GM18502 (cell line): Measurements from ENCODE around the gene CPNE4.

Source experiments
- ATAC-seq: cut with Tn5 transposase; IDR thresholded peaks from one replicate; pipeline ENCODE4 v1.9.1; 2021; ENCODE audit warnings: mild to moderate bottlenecking; ENCODE audit not compliant: unreplicated experiment, poor library complexity

The CPNE4 gene

DNA sequence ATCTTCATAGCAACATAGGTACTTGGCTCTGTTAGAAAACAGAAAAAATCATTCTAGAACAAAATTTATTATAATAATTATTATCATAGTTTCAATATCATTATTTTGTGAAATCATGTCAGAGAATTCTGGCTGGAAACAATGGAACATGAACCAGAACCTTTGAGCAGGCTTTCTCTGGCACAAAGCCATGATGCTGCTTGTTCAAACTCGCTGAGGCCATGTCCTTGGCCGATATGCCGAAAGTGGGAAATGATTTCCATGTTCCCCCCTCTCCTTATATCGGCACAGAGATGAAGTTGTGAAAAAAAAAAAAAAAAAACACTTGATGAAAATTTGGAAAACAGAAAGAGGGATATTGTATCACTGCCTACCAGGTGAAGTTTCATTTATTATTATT is 483.1 kb downstream of the CPNE4 start:
- no peak for ATAC-seq

GRCh38 chr3:131550562-131551465 is 484.0 kb downstream of the CPNE4 start:
- no peak for ATAC-seq

DNA sequence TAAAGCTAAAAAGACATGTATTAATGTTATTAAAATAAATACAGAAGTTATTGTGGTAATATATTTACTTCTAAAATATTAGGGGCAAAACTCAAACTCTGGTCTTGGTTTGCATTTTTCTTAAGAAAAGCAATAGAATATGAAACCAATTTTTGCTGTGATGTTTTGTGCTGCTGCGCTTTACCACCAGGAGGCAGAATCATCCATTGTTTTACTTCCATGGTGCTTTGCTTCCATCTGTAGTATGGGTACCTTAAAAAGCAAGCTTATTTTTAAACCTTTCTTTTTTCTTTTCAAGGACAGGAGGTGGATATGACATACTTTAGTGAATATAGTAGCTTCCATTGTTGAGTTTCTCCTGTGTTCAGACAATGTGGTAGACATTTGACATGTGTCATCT is 485.5 kb downstream of the CPNE4 start:
- ATAC-seq = no peak

GRCh38 chr3:131547585-131547984 is 487.2 kb downstream of the CPNE4 start:
- no peak for ATAC-seq

- no peak for ATAC-seq
These were observed 488.4 kb downstream of the CPNE4 start for GRCh38 chr3:131546441-131546840.

GRCh38 chr3:131544557-131544956 is 490.3 kb downstream of the CPNE4 start:
- no peak for ATAC-seq

DNA sequence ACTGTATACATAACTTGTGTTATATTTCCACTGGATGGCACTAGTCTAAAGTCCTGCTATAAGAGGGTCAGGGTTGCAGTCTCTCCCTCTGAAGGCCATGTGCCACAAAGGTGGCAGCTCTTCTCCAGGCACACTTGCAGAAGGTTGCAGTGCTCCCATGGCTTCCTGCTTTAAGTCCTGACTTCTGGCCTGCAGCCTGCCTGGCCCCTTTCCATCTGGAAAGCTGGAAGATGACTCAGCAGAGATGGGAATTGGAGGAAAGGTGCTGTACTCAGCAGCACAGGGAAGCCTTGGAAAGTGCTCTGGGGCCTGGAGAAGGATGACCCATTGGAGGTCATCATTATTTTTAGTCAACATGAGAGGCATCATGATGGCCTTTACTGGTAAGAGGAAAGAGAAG is 491.1 kb downstream of the CPNE4 start:
- no peak for ATAC-seq

DNA sequence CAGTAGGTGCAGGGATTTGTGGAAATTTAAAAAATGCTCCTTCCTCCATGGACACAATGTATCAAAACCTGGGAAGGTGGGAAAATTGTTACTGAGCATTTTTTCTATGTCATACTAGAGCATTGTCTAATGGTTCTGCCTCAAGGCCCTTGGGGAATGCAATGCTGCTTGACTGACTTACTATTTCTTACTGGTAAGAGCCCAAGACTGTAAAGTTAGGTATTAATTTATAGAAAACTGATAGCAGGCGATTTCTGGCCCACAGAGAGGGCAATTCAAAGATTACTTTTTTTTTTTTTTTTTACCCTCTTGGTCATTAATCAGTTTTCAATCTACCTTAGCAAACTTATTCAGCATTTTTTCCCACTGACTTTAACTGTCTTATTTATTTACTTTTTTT is 493.5 kb downstream of the CPNE4 start:
- ATAC-seq = no peak

DNA sequence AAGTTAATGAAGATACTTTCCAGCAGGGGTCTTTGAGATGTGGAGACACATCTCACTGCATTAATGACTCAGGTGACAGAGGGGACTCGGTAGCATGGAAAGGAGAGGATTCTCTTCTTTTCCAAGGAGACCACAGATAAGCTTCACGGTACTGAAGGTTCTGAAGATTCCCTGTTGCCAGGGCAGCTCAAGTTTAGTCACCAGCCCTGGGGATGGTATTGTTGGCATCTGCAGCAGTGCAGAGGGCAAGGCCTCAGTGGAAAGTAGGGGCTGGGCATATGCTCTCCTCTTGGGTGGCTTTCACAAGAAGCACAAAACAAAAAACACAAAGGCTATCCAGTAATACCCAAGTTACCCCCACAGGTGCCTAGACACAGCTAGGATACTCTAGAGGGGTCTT is 494.0 kb downstream of the CPNE4 start:
- ATAC-seq = no peak

GRCh38 chr3:131540143-131540542 is 494.7 kb downstream of the CPNE4 start:
- no peak for ATAC-seq

- no peak for ATAC-seq
These were observed 495.8 kb downstream of the CPNE4 start for GRCh38 chr3:131538968-131539367.

DNA sequence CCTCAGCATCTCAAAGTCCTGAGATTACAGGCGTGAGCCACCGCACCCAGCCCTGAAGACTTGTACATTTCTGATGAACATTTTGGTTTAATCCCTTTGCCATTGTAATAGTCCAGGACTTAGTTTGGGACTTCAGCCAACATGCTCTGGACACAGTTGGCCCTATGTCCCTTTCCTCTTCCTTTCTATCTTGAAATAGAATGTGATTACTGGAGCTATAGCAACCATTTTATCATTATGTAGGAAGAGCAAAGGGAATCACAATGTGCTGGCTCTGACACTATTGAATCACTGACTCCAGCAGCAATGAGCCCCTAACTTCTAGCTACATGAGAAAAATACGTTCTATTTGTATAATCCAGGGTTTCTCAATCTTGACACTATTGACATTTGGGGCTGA is 497.3 kb downstream of the CPNE4 start:
- no peak for ATAC-seq

- no peak for ATAC-seq
These were observed 499.2 kb downstream of the CPNE4 start for GRCh38 chr3:131535596-131535995.

DNA sequence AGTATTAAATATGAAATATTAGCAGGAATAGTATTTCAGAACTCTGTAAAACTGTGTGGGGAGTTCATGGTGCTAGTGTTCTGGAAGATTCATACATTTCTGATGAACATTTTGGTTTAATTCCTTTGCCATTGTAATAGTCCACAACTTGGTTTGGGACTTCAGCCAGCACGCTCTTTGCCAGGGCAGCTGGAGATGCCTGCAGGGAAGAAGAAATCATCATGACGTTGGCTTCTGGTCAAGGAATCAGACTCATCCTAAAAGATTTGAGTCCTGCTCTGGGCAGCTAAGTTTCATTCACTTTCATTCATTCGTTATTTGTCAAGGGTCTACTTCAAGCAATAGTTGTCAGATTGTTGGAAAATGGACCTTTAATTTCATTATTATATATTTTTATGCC is 499.7 kb downstream of the CPNE4 start:
- no peak for ATAC-seq

- no peak for ATAC-seq
These were observed 502.2 kb downstream of the CPNE4 start for GRCh38 chr3:131532645-131533044.

DNA sequence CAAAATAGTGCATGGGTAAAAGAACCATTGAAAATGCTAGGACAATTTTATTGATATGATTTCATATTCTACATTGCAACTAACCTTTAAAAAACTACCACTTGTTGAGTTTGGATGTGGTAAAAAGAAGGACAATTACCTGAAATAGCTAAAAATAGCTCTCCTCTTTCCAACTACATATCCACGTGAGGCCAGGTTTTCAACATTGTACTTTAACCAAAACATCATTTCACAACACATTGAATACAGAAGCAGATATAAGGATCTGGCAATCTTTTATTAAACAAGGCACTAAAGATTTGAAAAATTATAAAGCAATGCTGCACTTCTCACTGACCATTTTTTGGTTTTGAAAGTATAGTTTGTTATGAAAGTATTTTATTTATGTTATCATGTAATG is 504.0 kb downstream of the CPNE4 start:
- no peak for ATAC-seq

GRCh38 chr3:131530388-131530787 is 504.4 kb downstream of the CPNE4 start:
- ATAC-seq = no peak

- ATAC-seq = no peak
These were observed 507.9 kb downstream of the CPNE4 start for GRCh38 chr3:131526801-131527347.

DNA sequence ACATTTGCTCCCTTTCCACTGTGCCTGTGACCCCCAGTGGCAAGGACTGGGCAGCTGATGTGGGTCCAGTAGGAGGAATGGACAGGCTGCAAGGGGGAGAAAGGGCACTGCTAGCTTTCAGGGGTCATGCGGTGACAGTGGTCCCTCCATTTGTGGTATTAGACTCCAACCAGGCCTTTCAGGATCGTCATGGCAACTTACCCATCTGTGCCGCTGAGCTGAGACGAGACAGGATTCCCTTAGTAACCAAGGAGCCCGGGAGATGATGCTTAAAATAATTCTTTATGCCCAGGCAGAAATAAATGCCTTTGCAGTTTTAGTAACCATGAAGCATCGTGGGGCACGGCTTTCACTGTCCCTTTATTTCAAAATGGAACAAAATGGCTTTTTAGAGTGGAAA is 516.1 kb downstream of the CPNE4 start:
- no peak for ATAC-seq

DNA sequence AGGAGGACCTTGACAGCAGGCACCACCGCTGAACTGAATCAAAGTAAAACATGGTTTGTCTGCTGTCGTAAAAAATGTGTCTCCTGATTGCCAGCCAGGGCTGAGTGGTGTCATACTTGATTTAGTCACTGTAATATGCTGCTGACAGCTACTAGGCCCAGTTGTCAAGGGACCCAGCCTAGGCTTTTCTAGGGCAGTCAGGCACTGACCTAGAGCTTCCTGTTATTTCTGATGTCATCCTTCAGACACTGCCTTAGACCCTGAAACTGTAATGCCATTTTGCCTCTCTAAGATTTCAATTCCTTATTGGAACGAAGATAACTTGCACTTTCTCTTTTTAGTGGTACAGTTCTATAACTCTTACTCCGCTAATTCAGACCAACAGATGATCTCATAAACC is 529.4 kb downstream of the CPNE4 start:
- ATAC-seq = no peak

- ATAC-seq = peak; percentile 3
These were observed 531.5 kb downstream of the CPNE4 start for GRCh38 chr3:131503320-131503635.
